HepG2 (cell line): ENCODE measurements around the gene SLC16A6. TPM values are rescaled to one million over a fixed set of nuclear protein-coding genes. Genes with fewer than 3 reads are reported as not detected.
A peak's percentile ranks its signal among the peaks of the same experiment; 100 is the strongest.

Experiments used
- ASH2L ChIP-seq: fragments of 300-600, 200-600 bp; sonication (generic); IDR thresholded peaks from 2 replicates; pipeline ENCODE4 v1.7.0; 2017; ENCODE audit warnings: low read depth, mild to moderate bottlenecking, moderate library complexity, mixed read lengths, low read length; ENCODE audit not compliant: insufficient read length
- E2F2 ChIP-seq: sonication (generic); formaldehyde crosslinking; IDR thresholded peaks from 2 replicates; pipeline ENCODE4 v1.4.0; 2020; ENCODE audit warnings: missing genetic modification reagents, borderline replicate concordance
- FOSL2 ChIP-seq: sonication (generic); formaldehyde crosslinking; IDR thresholded peaks from 2 replicates; pipeline ENCODE4 v1.4.0; 2020; ENCODE audit warnings: missing genetic modification reagents
- HNRNPUL1 ChIP-seq: fragments of 200-400 bp; formaldehyde crosslinking; IDR thresholded peaks from 2 replicates; pipeline ENCODE4 v1.6.1; 2017; ENCODE audit warnings: low read depth, mild to moderate bottlenecking, low read length, moderate library complexity
- KDM2A ChIP-seq: sonication (generic); formaldehyde crosslinking; IDR thresholded peaks from 2 replicates; pipeline ENCODE4 v1.4.0; 2020; ENCODE audit warnings: low read depth, missing genetic modification reagents, borderline replicate concordance
- KDM6A ChIP-seq: IDR thresholded peaks from 2 replicates; pipeline ENCODE4 v1.6.1; 2016; ENCODE audit warnings: low read depth
- KLF6 ChIP-seq: IDR thresholded peaks from 2 replicates; pipeline ENCODE4 v1.8.0; 2016; ENCODE audit warnings: missing biosample characterization, missing genetic modification reagents
- MED1 ChIP-seq: sonication (generic); formaldehyde crosslinking; IDR thresholded peaks from 2 replicates; pipeline ENCODE4 v1.4.0; 2020; ENCODE audit warnings: missing genetic modification reagents
- MEF2D ChIP-seq: sonication (generic); formaldehyde crosslinking; IDR thresholded peaks from 2 replicates; pipeline ENCODE4 v1.5.1; 2020; ENCODE audit warnings: mild to moderate bottlenecking, missing genetic modification reagents
- MYPOP ChIP-seq: sonication (generic); formaldehyde crosslinking; IDR thresholded peaks from 2 replicates; pipeline ENCODE4 v1.8.1; 2023; ENCODE audit warnings: mild to moderate bottlenecking, moderate library complexity, missing genetic modification reagents
- NCOR1 ChIP-seq: fragments of 200-600 bp; sonication (generic); IDR thresholded peaks from 2 replicates; pipeline ENCODE4 v1.7.0; 2017; ENCODE audit warnings: antibody characterized with exemption, low read length, borderline replicate concordance
- NFIC ChIP-seq: IDR thresholded peaks from 2 replicates; pipeline ENCODE4 v1.6.1; 2012; ENCODE audit warnings: mild to moderate bottlenecking, low read length, inconsistent platforms
- PATZ1 ChIP-seq: sonication (generic); formaldehyde crosslinking; IDR thresholded peaks from 2 replicates; pipeline ENCODE4 v1.4.0; 2020; ENCODE audit warnings: missing genetic modification reagents
- RARA ChIP-seq: IDR thresholded peaks from 2 replicates; pipeline ENCODE4 v1.6.1; 2016; ENCODE audit warnings: missing genetic modification reagents, missing compliant biosample characterization
- RBAK ChIP-seq: sonication (generic); formaldehyde crosslinking; IDR thresholded peaks from 2 replicates; pipeline ENCODE4 v1.5.1; 2020; ENCODE audit warnings: mild to moderate bottlenecking, missing genetic modification reagents
- REL ChIP-seq: sonication (generic); formaldehyde crosslinking; conservative IDR thresholded peaks from 2 replicates; pipeline ENCODE4 v1.8.0; 2022; ENCODE audit warnings: mild to moderate bottlenecking, missing genetic modification reagents, moderate library complexity
- SOX6 ChIP-seq, 2 experiments: fragments of 450-650 bp in 1 of 2; sonication (generic) in 1 of 2; formaldehyde crosslinking in 1 of 2; IDR thresholded peaks; 2 replicates each; pipeline versions ENCODE4 v1.4.0 to v1.6.1; 2017 to 2020; ENCODE audit warnings: antibody characterized with exemption in 1 of 2, mild to moderate bottlenecking in 1 of 2, missing genetic modification reagents in 1 of 2
- TARDBP ChIP-seq: sonication (generic); formaldehyde crosslinking; IDR thresholded peaks from 2 replicates; pipeline ENCODE4 v1.8.0; 2022; ENCODE audit warnings: mild to moderate bottlenecking, missing genetic modification reagents
- XRCC5 ChIP-seq: fragments of 200-400 bp; formaldehyde crosslinking; optimal IDR thresholded peaks from 2 replicates; pipeline ENCODE3; 2017; ENCODE audit warnings: mild to moderate bottlenecking, low read length
- ZFP41 ChIP-seq: sonication (generic); formaldehyde crosslinking; IDR thresholded peaks from 2 replicates; pipeline ENCODE4 v1.4.0; 2020; ENCODE audit warnings: mild to moderate bottlenecking, missing genetic modification reagents, borderline replicate concordance
- ZNF276 ChIP-seq: sonication (generic); formaldehyde crosslinking; IDR thresholded peaks from 2 replicates; pipeline ENCODE4 v1.4.0; 2020; ENCODE audit warnings: mild to moderate bottlenecking, low read depth, missing genetic modification reagents
- ZNF552 ChIP-seq: sonication (generic); formaldehyde crosslinking; IDR thresholded peaks from 2 replicates; pipeline ENCODE4 v1.9.0; 2022; ENCODE audit warnings: missing genetic modification reagents, mild to moderate bottlenecking, borderline replicate concordance
- ZNF841 ChIP-seq: sonication (generic); formaldehyde crosslinking; IDR thresholded peaks from 2 replicates; pipeline ENCODE4 v1.8.1; 2023; ENCODE audit warnings: missing genetic modification reagents, borderline replicate concordance
- polyA plus RNA-seq, 8 experiments: library from polyadenylated mRNA; depleted of rRNA in 3 of 8; stranded (reverse) in 7 of 8; unstranded in 1 of 8; fragments of >200 nt; fragmentation: Illumina TruSeq in 4 of 8; extraction: Trizol in 4 of 8; gene quantifications; 2 replicates each; pipeline versions ENCODE4 v1.2.1 to v1.2.3, GENCODE V29; 2011 to 2016; ENCODE audit warnings: low read depth in 4 of 8, missing spikeins in 1 of 8, mixed read lengths in 1 of 8; ENCODE audit not compliant: insufficient read depth in 1 of 8
- total RNA-seq, 5 experiments: library from RNA; depleted of rRNA; stranded (reverse); fragments of >200 nt; fragmentation: Illumina TruSeq; extraction: Trizol; gene quantifications; 2 replicates each; pipeline ENCODE4 v1.2.3, GENCODE V29; 2016; ENCODE audit warnings: low read depth in 1 of 5

SLC16A6 gene
- total and polyA plus RNA-seq, 2 of the 13 experiments (the other 11 are each of a cell fraction or from before 2014, with no cell fraction given), result 1.1 to 44.7 TPM

GRCh38 chr17:68291836-68292688 lies 1.1 kb upstream of the SLC16A6 start (continued):
- TF ChIP-seq ASH2L, result peak; percentile 84
- peak; percentile 46 for TF ChIP-seq MEF2D (CRISPR knock-in tag)
- TF ChIP-seq TARDBP (CRISPR knock-in tag), result peak; percentile 37; the same call in 1 of the 2 replicates
- peak; percentile 87 for TF ChIP-seq MYPOP (CRISPR knock-in tag)
- TF ChIP-seq E2F2, result no peak
- TF ChIP-seq KLF6 (CRISPR knock-in tag), result peak; percentile 13; the same call in 1 of the 2 replicates
- TF ChIP-seq HNRNPUL1, result no peak
- no peak for TF ChIP-seq SOX6 (IDR thresholded peaks at IDR 0.05)
- peak; percentile 64 for TF ChIP-seq SOX6 (CRISPR knock-in tag; IDR thresholded peaks at IDR 0.05)
- TF ChIP-seq ZNF552 (CRISPR knock-in tag), result peak; percentile 48; the same call in 1 of the 2 replicates
- TF ChIP-seq ZNF276 (CRISPR knock-in tag), result no peak; the same call in 1 of the 2 replicates
- TF ChIP-seq NFIC, result no peak
- peak; percentile 56 for TF ChIP-seq XRCC5
- TF ChIP-seq KDM6A, result no peak
- no peak for TF ChIP-seq ZFP41 (CRISPR knock-in tag)
- TF ChIP-seq FOSL2 (CRISPR knock-in tag), result peak; percentile 89
- no peak for TF ChIP-seq RBAK (CRISPR knock-in tag)
- TF ChIP-seq RARA (CRISPR knock-in tag), result peak; percentile 40; the same call in 1 of the 2 replicates
- no peak for TF ChIP-seq REL (CRISPR knock-in tag)
- no peak; the same call in 1 of the 2 replicates for TF ChIP-seq NCOR1
- peak; percentile 66 for TF ChIP-seq MED1 (CRISPR knock-in tag)
- TF ChIP-seq ZNF841, result no peak
- peak; percentile 82; the same call in 1 of the 2 replicates for TF ChIP-seq KDM2A (CRISPR knock-in tag)
- TF ChIP-seq PATZ1 (CRISPR knock-in tag), result peak; percentile 42; the same call in 1 of the 2 replicates
